Peyer's patch (tissue), 4 donors: ENCODE data around the gene CADM3.

ENCODE experiments used
- POLR2A ChIP-seq, 2 donors: fragments of 450-650 bp; IDR thresholded peaks; one replicate each; pipeline ENCODE4 v1.5.1; 2017; ENCODE audit warnings: antibody characterized with exemption in 2 of 2, mild to moderate bottlenecking in 2 of 2, moderate library complexity in 2 of 2
- TF ChIP-seq, protein P1 (sequence below), 6 experiments: fragments of 450-650 bp in 4 of 6; fragments of 200-600 bp in 2 of 6; sonication (generic) in 1 of 6; IDR thresholded peaks; one replicate each; pipeline ENCODE4 v1.5.1; 2017 to 2019; ENCODE audit warnings: antibody characterized with exemption in 6 of 6, mild to moderate bottlenecking in 3 of 6, moderate library complexity in 1 of 6

DNA sequence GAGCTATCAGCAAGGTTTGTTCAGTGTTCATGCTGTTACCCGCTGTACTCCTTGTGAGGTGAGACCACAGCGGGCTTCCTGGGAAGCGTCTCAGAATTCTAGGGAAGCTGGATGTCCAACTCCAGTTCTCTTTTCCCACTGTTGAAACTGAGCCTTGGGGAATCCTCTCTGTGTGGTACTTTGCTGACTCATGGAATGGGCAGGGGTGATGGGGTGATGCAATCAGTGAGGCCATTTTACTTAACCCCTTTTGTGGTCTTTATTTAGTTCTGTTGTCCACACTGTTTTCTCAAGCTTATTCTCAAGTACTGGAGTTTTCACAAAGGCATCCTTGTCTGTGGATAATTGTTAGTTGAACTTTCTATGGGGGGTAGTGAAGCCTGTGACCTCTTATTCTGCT, 75.9 kb downstream of the CADM3 start:
- TF ChIP-seq, protein P1, sequence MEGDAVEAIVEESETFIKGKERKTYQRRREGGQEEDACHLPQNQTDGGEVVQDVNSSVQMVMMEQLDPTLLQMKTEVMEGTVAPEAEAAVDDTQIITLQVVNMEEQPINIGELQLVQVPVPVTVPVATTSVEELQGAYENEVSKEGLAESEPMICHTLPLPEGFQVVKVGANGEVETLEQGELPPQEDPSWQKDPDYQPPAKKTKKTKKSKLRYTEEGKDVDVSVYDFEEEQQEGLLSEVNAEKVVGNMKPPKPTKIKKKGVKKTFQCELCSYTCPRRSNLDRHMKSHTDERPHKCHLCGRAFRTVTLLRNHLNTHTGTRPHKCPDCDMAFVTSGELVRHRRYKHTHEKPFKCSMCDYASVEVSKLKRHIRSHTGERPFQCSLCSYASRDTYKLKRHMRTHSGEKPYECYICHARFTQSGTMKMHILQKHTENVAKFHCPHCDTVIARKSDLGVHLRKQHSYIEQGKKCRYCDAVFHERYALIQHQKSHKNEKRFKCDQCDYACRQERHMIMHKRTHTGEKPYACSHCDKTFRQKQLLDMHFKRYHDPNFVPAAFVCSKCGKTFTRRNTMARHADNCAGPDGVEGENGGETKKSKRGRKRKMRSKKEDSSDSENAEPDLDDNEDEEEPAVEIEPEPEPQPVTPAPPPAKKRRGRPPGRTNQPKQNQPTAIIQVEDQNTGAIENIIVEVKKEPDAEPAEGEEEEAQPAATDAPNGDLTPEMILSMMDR (IDR thresholded peaks at IDR 0.05), result no peak
- no peak for TF ChIP-seq POLR2A (IDR thresholded peaks at IDR 0.05)
